DND-41 (cell line): ENCODE measurements around the gene HUNK.

Experiments
- ATAC-seq: fragments of 200-7000 bp; cut with Tn5 transposase; 3 replicates; pipeline ENCODE4 v1.9.1; 2021; ENCODE audit warnings: low read depth; ENCODE audit not compliant: insufficient read depth
- DNase-seq: peaks from one replicate; pipeline ENCODE4 v3.0.0-alpha.2; 2020
- H2AFZ ChIP-seq: 2 replicates; pipeline ENCODE4 v1.6.0; 2012; ENCODE audit warnings: low read depth, low read length
- H3K27ac ChIP-seq: 2 replicates; pipeline ENCODE4 v1.5.1; 2012; ENCODE audit warnings: low read length, inconsistent platforms
- H3K27me3 ChIP-seq: fragments of 200-600 bp; sonication (generic); 2 replicates; pipeline ENCODE4 v1.6.0; 2012; ENCODE audit warnings: low read length, mild to moderate bottlenecking, inconsistent platforms; ENCODE audit not compliant: insufficient read depth, poor library complexity
- H3K36me3 ChIP-seq: 2 replicates; pipeline ENCODE4 v1.5.1; 2012; ENCODE audit warnings: low read length, inconsistent platforms; ENCODE audit not compliant: insufficient read depth
- H3K4me1 ChIP-seq: 2 replicates; pipeline ENCODE4 v1.5.1; 2012; ENCODE audit warnings: mild to moderate bottlenecking, low read length; ENCODE audit not compliant: insufficient read depth
- H3K4me2 ChIP-seq: 2 replicates; pipeline ENCODE4 v1.6.0; 2012; ENCODE audit warnings: mild to moderate bottlenecking, moderate library complexity, low read length, inconsistent platforms; ENCODE audit not compliant: insufficient read depth
- H3K4me3 ChIP-seq, 2 experiments: fragments of 200-600 bp in 1 of 2; shearing (Covaris generic) in 1 of 2; 2 replicates each; pipeline ENCODE4 v1.5.1; 2012 to 2016; ENCODE audit warnings: inconsistent platforms in 2 of 2, low read length in 2 of 2, mild to moderate bottlenecking in 2 of 2, low read depth in 1 of 2, moderate library complexity in 1 of 2
- H3K79me2 ChIP-seq: 2 replicates; pipeline ENCODE4 v1.6.0; 2012; ENCODE audit warnings: low read length, inconsistent platforms; ENCODE audit not compliant: insufficient read depth
- H3K9ac ChIP-seq: 2 replicates; pipeline ENCODE4 v1.6.0; 2012; ENCODE audit warnings: low read depth, mild to moderate bottlenecking, inconsistent platforms, low read length, moderate library complexity
- H3K9me3 ChIP-seq: 2 replicates; pipeline ENCODE4 v1.5.1; 2012; ENCODE audit warnings: low read length, moderate library complexity, mild to moderate bottlenecking, inconsistent platforms; ENCODE audit not compliant: insufficient read depth, severe bottlenecking
- H4K20me1 ChIP-seq: 2 replicates; pipeline ENCODE4 v1.6.0; 2012; ENCODE audit warnings: low read length; ENCODE audit not compliant: insufficient read depth
- EZH2 ChIP-seq: IDR thresholded peaks from 3 replicates; pipeline ENCODE4 v1.6.1; 2012; ENCODE audit warnings: borderline replicate concordance, low read depth, mild to moderate bottlenecking, moderate library complexity, low read length, inconsistent platforms; ENCODE audit not compliant: severe bottlenecking
- TF ChIP-seq, protein P1 (sequence below): IDR thresholded peaks from 2 replicates; pipeline ENCODE4 v1.5.1; 2012; ENCODE audit warnings: borderline replicate concordance, low read length, moderate library complexity, mild to moderate bottlenecking; ENCODE audit not compliant: poor library complexity, severe bottlenecking; ENCODE audit errors: extremely low read depth

Gene HUNK

DNA sequence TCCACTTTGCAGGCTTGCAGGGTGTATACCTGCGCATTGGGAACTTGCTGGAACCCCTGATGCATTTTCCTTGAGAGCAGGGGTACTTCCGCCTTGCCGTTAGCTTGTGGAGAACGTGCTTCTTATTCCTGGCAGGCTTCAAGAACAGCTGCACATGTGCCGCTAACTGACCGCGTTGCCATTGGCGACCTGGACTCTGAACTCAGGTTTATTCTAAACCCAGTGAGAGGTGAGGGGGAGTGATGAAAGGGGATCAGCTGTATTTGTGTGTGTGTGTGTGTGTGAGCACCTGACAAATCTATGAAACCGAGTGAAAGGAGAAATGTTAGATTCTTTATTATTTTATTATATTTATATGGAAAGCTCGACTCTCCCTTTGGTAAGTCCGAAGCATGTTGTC lies 128.6 kb downstream of the HUNK start:
- no peaks in the 10 kb centered on the region for H4K20me1 ChIP-seq
- no peak overlapping the region for H3K4me2 ChIP-seq
- TF ChIP-seq EZH2, result no peak
- TF ChIP-seq, protein P1, sequence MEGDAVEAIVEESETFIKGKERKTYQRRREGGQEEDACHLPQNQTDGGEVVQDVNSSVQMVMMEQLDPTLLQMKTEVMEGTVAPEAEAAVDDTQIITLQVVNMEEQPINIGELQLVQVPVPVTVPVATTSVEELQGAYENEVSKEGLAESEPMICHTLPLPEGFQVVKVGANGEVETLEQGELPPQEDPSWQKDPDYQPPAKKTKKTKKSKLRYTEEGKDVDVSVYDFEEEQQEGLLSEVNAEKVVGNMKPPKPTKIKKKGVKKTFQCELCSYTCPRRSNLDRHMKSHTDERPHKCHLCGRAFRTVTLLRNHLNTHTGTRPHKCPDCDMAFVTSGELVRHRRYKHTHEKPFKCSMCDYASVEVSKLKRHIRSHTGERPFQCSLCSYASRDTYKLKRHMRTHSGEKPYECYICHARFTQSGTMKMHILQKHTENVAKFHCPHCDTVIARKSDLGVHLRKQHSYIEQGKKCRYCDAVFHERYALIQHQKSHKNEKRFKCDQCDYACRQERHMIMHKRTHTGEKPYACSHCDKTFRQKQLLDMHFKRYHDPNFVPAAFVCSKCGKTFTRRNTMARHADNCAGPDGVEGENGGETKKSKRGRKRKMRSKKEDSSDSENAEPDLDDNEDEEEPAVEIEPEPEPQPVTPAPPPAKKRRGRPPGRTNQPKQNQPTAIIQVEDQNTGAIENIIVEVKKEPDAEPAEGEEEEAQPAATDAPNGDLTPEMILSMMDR, result no peak
- H3K9me3 ChIP-seq, result no peaks in the 10 kb centered on the region
- no peak overlapping the region for H3K4me3 ChIP-seq
- peaks cover 13% of the 10 kb centered on the region for H3K27me3 ChIP-seq
- DNase-seq, result no peak
- no peaks in the 10 kb centered on the region for H3K79me2 ChIP-seq
- no peaks in the 10 kb centered on the region for H3K36me3 ChIP-seq
- no peak overlapping the region for H3K9ac ChIP-seq
- H3K4me1 ChIP-seq, result no peaks in the 10 kb centered on the region
- no peak for ATAC-seq
- H3K27ac ChIP-seq, result no peak overlapping the region
- H2AFZ ChIP-seq, result no peak overlapping the region

DNA sequence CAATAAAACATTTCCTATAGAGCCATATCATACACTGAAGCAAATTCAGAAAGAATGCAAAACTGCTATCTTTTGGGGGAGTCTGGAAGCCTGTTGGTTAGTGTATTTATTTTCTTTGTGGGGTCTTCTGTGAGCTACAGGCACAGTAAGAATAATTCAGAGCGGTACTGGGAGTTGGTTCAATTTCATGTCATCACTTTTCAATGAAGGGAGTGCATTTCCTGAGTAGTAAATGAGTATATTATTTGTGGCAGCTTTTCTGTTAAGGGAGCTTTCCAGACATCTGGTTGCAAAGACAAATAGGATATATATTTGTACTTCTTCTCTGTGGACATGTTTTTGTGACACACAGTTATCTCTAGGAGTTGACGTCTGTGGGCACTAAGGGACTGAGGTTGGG lies 130.6 kb downstream of the HUNK start:
- H3K36me3 ChIP-seq, result no peaks in the 10 kb centered on the region
- TF ChIP-seq, protein P1, result no peak
- no peak for TF ChIP-seq EZH2
- H3K9ac ChIP-seq, result no peak overlapping the region
- no peak overlapping the region for H3K27ac ChIP-seq
- H3K79me2 ChIP-seq, result no peaks in the 10 kb centered on the region
- peaks cover 5% of the 10 kb centered on the region for H3K27me3 ChIP-seq
- no peaks in the 10 kb centered on the region for H3K4me1 ChIP-seq
- H3K4me2 ChIP-seq, result no peak overlapping the region
- no peak overlapping the region for H2AFZ ChIP-seq
- H3K4me3 ChIP-seq, result no peak overlapping the region
- DNase-seq, result no peak
- H4K20me1 ChIP-seq, result no peaks in the 10 kb centered on the region
- H3K9me3 ChIP-seq, result no peaks in the 10 kb centered on the region
- no peak for ATAC-seq

- no peak for TF ChIP-seq EZH2
- TF ChIP-seq, protein P1, result no peak
- H3K4me2 ChIP-seq, result no peak overlapping the region
- no peak overlapping the region for H2AFZ ChIP-seq
- H3K4me1 ChIP-seq, result no peaks in the 10 kb centered on the region
- H3K36me3 ChIP-seq, result no peaks in the 10 kb centered on the region
- H3K9me3 ChIP-seq, result no peaks in the 10 kb centered on the region
- no peak for ATAC-seq
- H3K79me2 ChIP-seq, result no peaks in the 10 kb centered on the region
- DNase-seq, result no peak
- H3K4me3 ChIP-seq, result no peak overlapping the region
- peaks cover 5% of the 10 kb centered on the region for H3K27me3 ChIP-seq
- H4K20me1 ChIP-seq, result no peaks in the 10 kb centered on the region
- no peak overlapping the region for H3K27ac ChIP-seq
- no peak overlapping the region for H3K9ac ChIP-seq
Measured at GRCh38 chr21:32004291-32004690, 131.5 kb downstream of the HUNK start.

DNA sequence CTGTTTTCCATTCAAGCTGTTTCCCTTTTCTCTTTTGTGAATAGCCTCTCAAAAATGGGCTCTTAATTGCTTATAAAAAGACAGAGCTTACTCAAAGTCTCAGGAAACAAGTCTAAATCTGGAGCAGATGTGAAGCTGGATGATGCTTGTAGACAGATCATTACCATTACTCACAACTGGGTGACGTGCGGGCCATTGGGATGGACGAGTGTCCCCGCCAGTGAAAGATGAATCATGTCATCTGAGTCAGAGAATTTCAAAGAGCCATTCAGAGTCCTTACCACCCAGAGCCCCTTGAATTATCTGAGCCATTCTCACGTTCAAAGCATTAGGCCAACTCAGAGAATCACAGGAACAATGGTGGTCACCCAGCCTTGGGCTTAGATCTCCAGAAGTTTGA lies 134.6 kb downstream of the HUNK start:
- Histone ChIP-seq H4K20me1 (no peaks in the 10 kb centered on the region), H3K79me2 (no peaks in the 10 kb centered on the region), H3K4me2 (no peak overlapping the region), H3K4me1 (no peaks in the 10 kb centered on the region), H3K4me3 (no peak overlapping the region), H3K36me3 (no peaks in the 10 kb centered on the region), H2AFZ (no peak overlapping the region), H3K27ac (no peak overlapping the region), H3K27me3 (no peaks in the 10 kb centered on the region), H3K9ac (no peak overlapping the region), H3K9me3 (no peaks in the 10 kb centered on the region)
- DNase-seq, result no peak
- no peak for ATAC-seq
- no peak for TF ChIP-seq EZH2
- TF ChIP-seq, protein P1, result no peak
